ENCODE measurements around the gene PCNA.

DNA sequence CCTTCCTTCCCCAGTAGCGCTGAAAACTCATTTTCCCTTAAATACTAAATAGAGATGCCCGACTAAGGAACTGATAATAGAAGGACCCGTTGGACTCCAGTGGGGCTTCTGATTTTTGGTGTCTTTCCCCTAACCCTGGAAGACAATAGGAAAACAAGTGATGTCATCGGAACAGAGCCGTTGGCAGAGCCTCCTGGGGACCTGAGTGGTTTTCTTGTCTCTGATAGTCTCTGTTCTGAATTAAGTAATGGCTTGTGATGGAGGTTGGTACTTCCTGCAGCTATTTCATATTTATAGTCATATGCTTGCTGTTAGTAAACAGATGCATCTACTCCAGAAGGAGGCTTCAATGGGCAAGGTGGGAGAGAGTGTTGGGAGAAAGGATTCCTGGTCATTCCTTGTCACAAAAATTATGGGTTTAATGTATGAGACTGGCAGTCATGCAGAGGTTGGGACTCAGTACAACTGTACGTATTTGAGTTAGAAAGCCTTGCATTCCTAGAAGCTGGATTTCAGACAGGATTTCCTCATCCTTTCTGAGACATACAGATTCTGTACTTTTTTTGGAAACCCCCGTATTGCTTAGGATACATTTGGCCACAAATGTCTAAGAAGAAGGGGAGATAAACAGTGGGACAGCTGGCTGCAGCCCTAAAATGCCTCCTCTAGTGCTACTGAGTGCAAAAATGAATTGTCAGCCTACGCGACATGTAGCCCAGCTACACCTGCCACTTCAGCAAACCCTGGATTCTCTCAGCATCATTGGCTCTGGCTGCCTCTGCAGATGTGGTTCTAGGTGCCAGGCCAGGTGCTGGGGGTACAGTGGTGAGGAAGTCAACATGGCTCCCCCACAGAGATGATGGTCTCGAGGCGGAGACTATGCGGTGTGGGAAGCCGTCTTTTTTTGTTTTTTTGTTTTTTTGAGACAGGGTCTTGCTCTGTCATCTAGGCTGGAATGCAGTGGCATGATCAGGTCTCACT, 45.2 kb upstream of the PCNA start:
- TF ChIP-seq POLR2A (IDR thresholded peaks at IDR 0.05; ENCODE audit: low read depth, low read length): no peak
- no peak for TF ChIP-seq TAF1 (IDR thresholded peaks at IDR 0.05; ENCODE audit: borderline replicate concordance, low read depth, low read length)
- TF ChIP-seq POLR2AphosphoS5 (IDR thresholded peaks at IDR 0.05; ENCODE audit: low read depth, low read length): no peak
